ENCODE data around the gene CSNK1A1. TPM values are rescaled to one million over a fixed set of nuclear protein-coding genes. Genes with fewer than 3 reads are reported as not detected.
A peak's percentile ranks its signal among the peaks of the same experiment; 100 is the strongest.
"Not testable (repeated sequence)": the region's sequence is repeated elsewhere in the genome, so short reads cannot be mapped to it uniquely, and the experiment has no call there.

Gene CSNK1A1
- total RNA-seq, 1 experiment from 2014 or later, result 247 TPM

DNA sequence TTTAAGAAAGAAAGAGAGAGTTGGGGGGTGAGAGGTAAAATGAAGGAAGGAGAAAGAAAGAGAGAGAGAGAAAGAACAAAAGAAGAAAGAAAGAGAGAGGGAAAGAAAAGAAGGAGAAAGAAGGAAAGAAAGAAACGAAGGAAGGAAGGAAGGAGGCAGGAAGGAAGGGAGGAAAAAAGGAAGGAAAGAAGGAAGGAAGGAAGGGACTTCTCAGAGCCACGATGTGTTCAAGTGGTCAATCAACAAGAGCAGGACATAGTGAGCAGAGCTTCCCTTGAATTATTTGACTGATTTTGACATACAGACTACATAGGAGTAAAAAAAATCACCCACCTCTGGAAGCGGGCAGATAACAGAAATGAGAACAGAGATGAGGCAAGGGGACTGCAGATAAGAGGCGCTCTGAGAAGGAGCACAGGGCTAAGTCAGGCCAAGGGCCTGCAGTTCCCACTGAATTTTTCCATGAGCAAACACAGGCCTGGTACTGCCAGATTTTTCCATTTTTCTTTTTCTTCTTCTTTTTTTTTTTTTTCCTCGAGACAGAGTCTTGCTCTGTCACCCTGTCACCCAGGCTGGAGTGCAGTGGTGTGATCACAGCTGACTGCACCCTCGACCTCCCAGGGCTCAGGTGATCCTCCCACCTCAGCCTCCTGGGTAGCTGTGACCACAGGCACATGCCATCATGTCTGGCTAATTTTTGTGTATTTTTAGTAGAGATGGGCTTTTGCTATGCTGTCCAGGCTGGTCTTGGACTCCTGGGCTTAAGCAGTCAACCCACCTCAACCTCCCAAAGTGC, 94.4 kb downstream of the CSNK1A1 start:
- peak; percentile 43 for DNase-seq (ENCODE audit: low read depth)

GRCh38 chr5:149455889-149456409, 95.3 kb downstream of the CSNK1A1 start:
- DNase-seq (ENCODE audit: low read depth), result peak; percentile 98

- DNase-seq (ENCODE audit: low read depth), result no peak
These were observed 97.4 kb downstream of the CSNK1A1 start for GRCh38 chr5:149453618-149454415.

- DNase-seq (ENCODE audit: low read depth), result peak; percentile 95
These were observed 98.3 kb downstream of the CSNK1A1 start for GRCh38 chr5:149452665-149453617.

GRCh38 chr5:149452007-149452664, 99.1 kb downstream of the CSNK1A1 start:
- peak; percentile 50 for DNase-seq (ENCODE audit: low read depth)

DNA sequence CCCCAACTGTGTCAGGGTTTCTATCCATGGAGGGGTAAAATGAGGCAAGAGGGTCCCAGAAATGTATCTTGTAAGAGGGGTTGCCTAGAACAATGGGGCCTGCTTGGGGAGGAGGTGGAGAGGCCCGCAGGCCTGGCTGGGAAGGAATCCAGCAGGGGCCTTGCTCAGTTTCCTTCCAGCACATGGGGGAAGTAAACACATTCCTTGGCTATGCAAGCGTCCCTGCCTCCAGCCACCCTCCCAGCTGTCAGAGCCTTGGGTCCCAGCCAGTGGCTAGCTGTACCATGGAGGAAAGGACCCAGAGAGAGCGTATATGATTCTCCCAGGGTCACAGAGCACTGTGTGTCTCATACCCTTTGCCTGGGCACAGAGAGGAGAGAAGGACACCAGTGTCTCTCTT, 101.0 kb downstream of the CSNK1A1 start:
- DNase-seq (ENCODE audit: low read depth), result peak; percentile 44

DNA sequence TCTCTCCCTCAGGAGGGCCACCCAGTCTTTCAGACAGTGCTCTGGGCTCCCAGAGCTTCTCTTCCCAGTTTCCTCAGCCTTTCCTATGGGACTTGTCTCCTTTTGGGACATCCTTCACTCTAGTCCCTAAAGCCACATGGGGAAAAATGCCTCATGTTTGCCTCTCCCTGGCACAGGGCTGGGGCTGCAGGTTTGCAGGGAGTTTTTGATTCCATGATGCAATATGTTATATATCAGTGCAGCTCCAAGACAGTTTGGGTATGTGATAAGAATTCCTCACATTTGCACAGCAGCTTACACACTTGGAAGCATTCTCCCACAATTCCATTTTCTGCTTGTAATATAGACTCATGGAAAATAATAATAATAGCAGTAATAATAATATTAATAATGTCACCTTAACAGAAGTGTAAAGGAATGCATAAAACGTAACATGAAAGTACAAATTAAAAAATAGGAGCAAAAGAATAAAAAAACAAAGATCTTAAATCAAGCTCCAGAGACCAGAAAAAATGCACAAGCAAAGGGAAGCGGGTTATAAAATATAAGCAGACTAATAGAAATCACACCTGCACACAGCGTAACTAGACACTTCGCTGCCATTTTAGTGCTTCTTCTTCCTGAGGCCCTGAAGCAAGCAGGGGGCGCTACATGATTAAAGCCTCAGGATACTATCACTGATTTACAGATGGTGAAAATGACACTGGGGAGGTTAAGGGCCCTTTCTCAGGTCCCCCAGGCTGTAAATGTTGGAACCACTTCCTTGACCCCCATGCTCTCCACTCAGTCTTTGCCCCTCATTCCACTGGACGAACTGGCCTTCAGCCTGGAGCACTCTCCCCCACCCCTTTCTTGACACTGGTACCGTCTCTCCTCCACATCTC, 102.2 kb downstream of the CSNK1A1 start:
- DNase-seq (ENCODE audit: low read depth), result peak; percentile 54

DNA sequence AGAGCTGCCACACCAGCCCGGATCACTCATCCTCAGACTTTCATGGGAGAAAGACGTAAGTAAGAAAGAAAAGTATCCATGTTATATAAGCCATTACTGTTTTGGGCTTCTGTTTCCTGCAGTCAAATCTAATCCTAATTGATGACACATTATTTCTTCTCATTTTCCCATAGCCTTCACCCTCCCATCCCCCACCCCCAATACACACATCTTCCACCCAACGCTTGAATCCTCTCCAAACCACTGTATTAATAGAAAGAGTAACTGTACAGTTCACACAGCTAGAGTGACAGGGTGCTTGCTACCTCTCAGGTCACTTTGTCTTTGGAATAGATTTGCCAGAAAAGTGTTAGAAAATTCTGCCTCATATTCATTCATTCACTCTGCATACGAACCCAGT, 102.8 kb downstream of the CSNK1A1 start:
- DNase-seq (ENCODE audit: low read depth), result no peak

DNA sequence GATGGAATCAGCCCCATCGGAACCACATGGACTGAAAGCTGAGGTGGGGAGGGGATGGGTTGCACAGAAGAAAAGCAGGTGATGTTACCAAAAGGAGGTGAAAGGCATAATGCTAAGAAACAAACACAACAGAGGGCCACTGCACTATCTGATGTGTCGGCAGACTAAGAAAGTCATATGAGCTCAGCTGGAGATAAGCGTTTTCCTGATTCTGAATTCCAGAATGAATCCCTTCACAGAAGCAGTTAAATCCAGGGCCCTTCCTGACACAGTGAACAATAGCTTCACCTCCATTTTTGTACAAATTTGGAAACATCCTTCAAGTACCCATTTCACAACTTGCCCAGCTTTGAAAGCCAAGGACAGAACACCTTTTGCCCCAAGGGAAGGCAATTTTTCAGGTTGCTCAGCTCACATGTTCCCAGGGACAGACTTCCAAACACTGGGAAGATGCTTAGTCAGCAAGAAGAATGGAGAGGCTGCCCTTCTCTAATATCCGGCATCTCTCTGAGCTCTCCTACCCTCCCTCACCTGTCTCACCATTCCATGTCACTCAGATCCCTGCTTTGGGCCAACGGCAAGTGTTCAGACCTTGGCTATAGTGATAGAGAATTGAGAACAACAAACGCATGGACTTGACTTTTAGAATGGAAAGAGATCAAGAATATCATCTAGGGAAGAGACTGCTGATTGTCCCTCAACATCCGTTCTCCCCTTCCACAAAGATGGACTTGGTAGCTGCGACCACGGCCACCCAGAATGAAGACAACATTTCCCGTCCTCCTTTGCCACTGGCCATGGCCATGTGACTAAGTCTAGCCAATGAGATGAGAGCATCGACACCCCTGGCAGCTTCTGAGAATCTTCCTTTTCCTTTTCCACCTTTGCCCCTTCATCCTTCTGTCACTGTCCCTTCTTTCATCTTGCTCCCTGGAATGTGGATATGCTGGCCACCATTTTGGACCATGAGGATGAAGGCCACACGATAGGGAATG, 103.6 kb downstream of the CSNK1A1 start:
- no peak for DNase-seq (ENCODE audit: low read depth)

GRCh38 chr5:149446794-149447193, 104.4 kb downstream of the CSNK1A1 start:
- not testable (repeated sequence) for DNase-seq (ENCODE audit: low read depth)

DNA sequence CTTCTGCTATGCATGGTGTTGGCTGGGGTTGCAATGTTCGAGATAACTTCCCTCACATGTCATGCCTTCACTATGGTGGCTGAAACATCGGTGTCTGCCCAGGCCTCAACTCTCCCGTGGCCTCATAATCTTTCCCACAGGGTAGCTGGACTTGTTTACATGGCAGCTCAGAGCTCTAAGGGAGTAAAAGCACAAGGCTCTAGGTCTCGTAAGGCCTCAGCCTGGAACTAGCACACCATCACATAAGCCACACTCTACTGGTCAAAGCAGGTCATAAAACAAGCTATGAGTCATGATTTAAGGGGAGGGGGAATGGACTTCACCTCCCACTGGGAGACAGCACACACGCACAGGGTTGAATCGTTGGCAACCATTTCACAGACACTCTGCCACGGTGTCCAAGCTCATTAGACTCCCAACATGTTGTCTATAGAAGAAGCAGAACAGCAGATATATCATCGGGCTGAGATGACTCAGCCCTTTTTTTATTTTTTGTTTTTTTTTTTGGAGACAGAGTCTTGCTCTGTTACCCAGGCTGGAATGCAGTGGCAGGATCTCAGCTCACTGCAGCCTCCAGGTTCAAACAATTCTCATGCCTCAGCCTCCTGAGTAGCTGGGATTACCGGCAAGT, 105.4 kb downstream of the CSNK1A1 start:
- peak; percentile 99 for DNase-seq (ENCODE audit: low read depth)

DNA sequence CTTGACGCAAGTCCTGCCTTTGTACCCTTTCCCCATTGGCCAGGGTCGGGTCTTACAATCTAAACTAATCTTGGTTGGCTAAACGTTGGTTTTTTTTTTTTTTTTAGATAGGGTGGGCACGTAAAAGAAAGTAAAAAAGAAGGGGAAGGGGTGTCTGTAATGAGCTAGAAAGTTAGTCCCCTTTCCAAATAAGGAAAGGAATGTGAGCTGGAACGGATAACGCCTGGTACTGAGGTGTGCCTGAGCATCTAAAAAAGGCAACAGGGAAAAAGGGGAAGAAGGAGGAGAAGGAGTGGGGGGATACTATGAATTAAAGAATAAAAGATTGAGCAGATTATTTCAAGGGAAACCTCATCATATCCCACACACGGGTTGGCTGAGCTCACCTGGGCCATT, 105.9 kb downstream of the CSNK1A1 start:
- no peak for DNase-seq (ENCODE audit: low read depth)

- not testable (repeated sequence) for DNase-seq (ENCODE audit: low read depth)
These were observed 106.8 kb downstream of the CSNK1A1 start for GRCh38 chr5:149444430-149444829.

DNA sequence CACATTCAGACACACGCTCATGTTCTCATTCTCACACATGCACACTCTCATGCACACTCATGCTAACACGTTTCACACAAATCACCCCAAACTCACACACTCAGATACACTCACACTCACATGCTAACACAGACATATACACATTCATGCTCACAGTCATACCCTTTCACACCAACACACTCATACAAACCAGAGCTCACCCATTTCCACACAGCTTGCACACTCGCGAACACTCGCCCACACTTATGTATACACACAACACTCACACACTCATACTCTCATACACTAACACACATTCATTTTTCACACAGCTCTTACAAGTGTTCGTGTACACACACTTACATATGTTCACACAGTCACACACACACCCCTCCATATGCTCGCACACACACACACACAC, 108.0 kb downstream of the CSNK1A1 start:
- DNase-seq (ENCODE audit: low read depth), result no peak

- DNase-seq (ENCODE audit: low read depth), result peak; percentile 75
These were observed 108.6 kb downstream of the CSNK1A1 start for GRCh38 chr5:149442563-149443182.
